H9 (cell line): ENCODE data around the gene GATD1. TPM values are rescaled to one million over a fixed set of nuclear protein-coding genes. Genes with fewer than 3 reads are reported as not detected.

Source experiments
- DNase-seq: peaks from one replicate; pipeline ENCODE4 v3.0.0-alpha.2; 2017
- H2AFZ ChIP-seq: one replicate; pipeline ENCODE4 v1.6.1; 2013; ENCODE audit warnings: mild to moderate bottlenecking, low read length, control low read depth, moderate library complexity
- H2AK5ac ChIP-seq: 2 replicates; pipeline ENCODE4 v1.6.1; 2013; ENCODE audit warnings: low read length, control low read depth, mixed read lengths; ENCODE audit not compliant: insufficient read length
- H2BK120ac ChIP-seq: one replicate; pipeline ENCODE4 v1.6.1; 2013; ENCODE audit warnings: low read depth, mild to moderate bottlenecking, low read length, control low read depth, inconsistent platforms; ENCODE audit not compliant: poor library complexity, severe bottlenecking
- H2BK12ac ChIP-seq: 2 replicates; pipeline ENCODE4 v1.6.1; 2013; ENCODE audit warnings: low read length, control low read depth, mixed read lengths, low read depth; ENCODE audit not compliant: insufficient read length
- H2BK15ac ChIP-seq: 2 replicates; pipeline ENCODE4 v1.6.1; 2013; ENCODE audit warnings: low read depth, low read length, control low read depth
- H2BK20ac ChIP-seq: one replicate; pipeline ENCODE4 v1.6.1; 2013; ENCODE audit warnings: low read depth, mild to moderate bottlenecking, low read length, control low read depth, inconsistent platforms; ENCODE audit not compliant: poor library complexity, severe bottlenecking
- H2BK5ac ChIP-seq: 2 replicates; pipeline ENCODE4 v1.6.1; 2013; ENCODE audit warnings: low read length, control low read depth, mixed read lengths; ENCODE audit not compliant: insufficient read length
- H3K14ac ChIP-seq: 2 replicates; pipeline ENCODE4 v1.6.1; 2013; ENCODE audit warnings: low read length, control low read depth; ENCODE audit not compliant: insufficient read depth
- H3K18ac ChIP-seq: 2 replicates; pipeline ENCODE4 v1.6.1; 2013; ENCODE audit warnings: low read depth, mild to moderate bottlenecking, mixed read lengths, low read length, control low read depth; ENCODE audit not compliant: insufficient read length
- H3K23ac ChIP-seq: 2 replicates; pipeline ENCODE4 v1.6.1; 2013; ENCODE audit warnings: low read length, control low read depth, mixed read lengths, low read depth; ENCODE audit not compliant: insufficient read length
- H3K23me2 ChIP-seq: 2 replicates; pipeline ENCODE4 v1.6.1; 2013; ENCODE audit warnings: low read depth, mild to moderate bottlenecking, mixed read lengths, low read length, control low read depth; ENCODE audit not compliant: insufficient read length, poor library complexity, severe bottlenecking
- H3K27ac ChIP-seq: 2 replicates; pipeline ENCODE4 v1.5.1; 2013; ENCODE audit warnings: low read length, control low read depth, mixed read lengths, low read depth; ENCODE audit not compliant: insufficient read length
- H3K27me3 ChIP-seq: 2 replicates; pipeline ENCODE4 v1.6.1; 2013; ENCODE audit warnings: low read length, control low read depth, inconsistent platforms; ENCODE audit not compliant: insufficient read depth
- H3K4ac ChIP-seq: 2 replicates; pipeline ENCODE4 v1.6.1; 2013; ENCODE audit warnings: low read depth, mild to moderate bottlenecking, control low read depth, inconsistent platforms, low read length, moderate library complexity
- H3K4me1 ChIP-seq: 2 replicates; pipeline ENCODE4 v1.6.1; 2013; ENCODE audit warnings: low read length, control low read depth, inconsistent platforms; ENCODE audit not compliant: insufficient read depth
- H3K4me2 ChIP-seq: 2 replicates; pipeline ENCODE4 v1.6.1; 2013; ENCODE audit warnings: low read length, control low read depth, mixed read lengths; ENCODE audit not compliant: insufficient read length, insufficient read depth
- H3K56ac ChIP-seq: 2 replicates; pipeline ENCODE4 v1.6.1; 2013; ENCODE audit warnings: low read depth, mild to moderate bottlenecking, mixed read lengths, low read length, control low read depth; ENCODE audit not compliant: insufficient read length
- H3K79me1 ChIP-seq: 2 replicates; pipeline ENCODE4 v1.6.1; 2013; ENCODE audit warnings: low read depth, mild to moderate bottlenecking, moderate library complexity, low read length, control low read depth, inconsistent platforms; ENCODE audit not compliant: insufficient read depth, poor library complexity, severe bottlenecking
- H3K79me2 ChIP-seq: 2 replicates; pipeline ENCODE4 v1.6.1; 2013; ENCODE audit warnings: low read length, control low read depth, inconsistent platforms; ENCODE audit not compliant: insufficient read depth
- H3K9ac ChIP-seq: 2 replicates; pipeline ENCODE4 v1.6.1; 2013; ENCODE audit warnings: low read length, control low read depth, mixed read lengths; ENCODE audit not compliant: insufficient read length; ENCODE audit errors: extremely low read depth
- H3K9me3 ChIP-seq: one replicate; pipeline ENCODE4 v1.6.1; 2013; ENCODE audit warnings: low read depth, low read length, inconsistent platforms; ENCODE audit not compliant: control insufficient read depth
- H3T11ph ChIP-seq: one replicate; pipeline ENCODE4 v1.6.1; 2013; ENCODE audit warnings: mild to moderate bottlenecking, low read length, control low read depth, inconsistent platforms
- H4K20me1 ChIP-seq: one replicate; pipeline ENCODE4 v1.6.1; 2013; ENCODE audit not compliant: control insufficient read depth, insufficient read length, insufficient read depth
- H4K5ac ChIP-seq: 2 replicates; pipeline ENCODE4 v1.6.1; 2013; ENCODE audit warnings: low read depth, mild to moderate bottlenecking, mixed read lengths, low read length, control low read depth; ENCODE audit not compliant: insufficient read length
- H4K8ac ChIP-seq: replicated peaks from 2 replicates; pipeline ENCODE4 v1.6.1; 2013; ENCODE audit warnings: low read length, control low read depth, mixed read lengths, low read depth; ENCODE audit not compliant: insufficient read length
- H4K91ac ChIP-seq: 2 replicates; pipeline ENCODE4 v1.6.1; 2013; ENCODE audit warnings: low read depth, mild to moderate bottlenecking, moderate library complexity, mixed read lengths, low read length, control low read depth; ENCODE audit not compliant: insufficient read length
- H3K27ac Mint-ChIP-seq, 3 experiments: 2 replicates in 2 of 3; 3 replicates in 1 of 3; pipeline ENCODE4 v1.8.0; 2020 to 2021; ENCODE audit warnings: mixed read lengths in 3 of 3, mild to moderate bottlenecking in 1 of 3, moderate library complexity in 1 of 3
- H3K27me3 Mint-ChIP-seq: 2 replicates; pipeline ENCODE4 v1.8.0; 2021; ENCODE audit warnings: low read depth, mild to moderate bottlenecking, moderate library complexity, mixed read lengths
- H3K36me3 Mint-ChIP-seq, 3 experiments: 2 replicates in 2 of 3; 3 replicates in 1 of 3; pipeline ENCODE4 v1.8.0; 2020 to 2021; ENCODE audit warnings: low read depth in 3 of 3, mixed read lengths in 3 of 3; ENCODE audit not compliant: insufficient read depth in 1 of 3
- H3K4me1 Mint-ChIP-seq, 2 experiments: 2 replicates each; pipeline ENCODE4 v1.8.0; 2020; ENCODE audit warnings: mixed read lengths in 2 of 2
- H3K4me3 Mint-ChIP-seq, 2 experiments: 2 replicates in 1 of 2; 3 replicates in 1 of 2; pipeline ENCODE4 v1.8.0; 2020 to 2021; ENCODE audit warnings: mild to moderate bottlenecking in 2 of 2, mixed read lengths in 2 of 2, moderate library complexity in 1 of 2
- H3K9me3 Mint-ChIP-seq, 2 experiments: 2 replicates in 1 of 2; 3 replicates in 1 of 2; pipeline ENCODE4 v1.8.0; 2020; ENCODE audit warnings: mild to moderate bottlenecking in 2 of 2, mixed read lengths in 2 of 2, moderate library complexity in 1 of 2
- CTCF ChIP-seq: fragments of 200-600 bp; sonication (generic); conservative IDR thresholded peaks from 3 replicates; pipeline ENCODE4 v1.8.0; 2021; ENCODE audit warnings: antibody characterized with exemption, mild to moderate bottlenecking
- WGBS: extraction: QIAGEN DNeasy Blood & Tissue Kit; methylation state at CpG from one replicate; pipeline ENCODE4 v1.1.7; 2013; ENCODE audit warnings: missing lambda C conversion rate, low lambda C conversion rate, mixed read lengths; ENCODE audit not compliant: insufficient read length; ENCODE audit errors: extremely low coverage; 5-methylcytosine and 5-hydroxymethylcytosine counted together
- total RNA-seq: library from RNA; stranded (reverse); gene quantifications from 2 replicates; pipeline ENCODE4 v1.2.1, GENCODE V29; 2021

The GATD1 gene
- total RNA-seq, 1 experiment from 2014 or later = 60.0 TPM

- Histone ChIP-seq H3T11ph (no peak overlapping the region), H3K23ac (no peak overlapping the region), H2AK5ac (no peak overlapping the region), H3K23me2 (no peaks in the 10 kb centered on the region), H2AFZ (no peak overlapping the region), H4K5ac (no peak overlapping the region), H2BK120ac (no peak overlapping the region), H3K4me1 (no peaks in the 10 kb centered on the region), H4K20me1 (no peaks in the 10 kb centered on the region), H3K18ac (no peak overlapping the region), H4K91ac (no peak overlapping the region), H3K14ac (no peak overlapping the region), H2BK5ac (no peak overlapping the region), H3K79me1 (peaks cover 3% of the 10 kb centered on the region), H3K79me2 (peaks cover 2% of the 10 kb centered on the region; the same call in 1 of the 2 replicates), H3K27me3 (no peaks in the 10 kb centered on the region), H2BK15ac (no peak overlapping the region), H3K56ac (no peak overlapping the region), H2BK12ac (no peak overlapping the region), H3K4me2 (no peak overlapping the region), H2BK20ac (no peak overlapping the region), H3K27ac (no peak overlapping the region), H4K8ac (no peak overlapping the region), H3K4ac (no peak overlapping the region), H3K9ac (no peak overlapping the region), H3K9me3 (no peaks in the 10 kb centered on the region)
- Mint-ChIP-seq H3K27ac (no peak overlapping the region; a peak in 1 of 7 replicates), H3K4me1 (peaks cover 0 to 1% of the 10 kb centered on the region in 2 experiments; a peak in 2 of 4 replicates), H3K36me3 (peaks cover 6 to 36% (median 36%) of the 10 kb centered on the region in 3 experiments; a peak in 6 of 7 replicates), H3K27me3 (no peaks in the 10 kb centered on the region), H3K4me3 (no peak overlapping the region; a peak in 1 of 5 replicates), H3K9me3 (no peaks in the 10 kb centered on the region)
- WGBS = no CpG with 5 or more reads among the region's 23 CpGs
- no peak for DNase-seq
- TF ChIP-seq CTCF = no peak
Observed at GRCh38 chr11:769887-770641, 7.2 kb downstream of the GATD1 start.
